ENCODE measurements around the gene TRIM62. TPM values are rescaled to one million over a fixed set of nuclear protein-coding genes. Genes with fewer than 3 reads are reported as not detected.

The TRIM62 gene
- total RNA-seq, 4 donors from 2014 or later = 4.6 to 52.0 (median 5.8) TPM

GRCh38 chr1:33168556-33169289 is 13.1 kb downstream of the TRIM62 start:
- 82 to 92% methylated on average over 2 to 11 of the region's 11 CpGs for WGBS, 2 donors (ENCODE audit: low coverage in 1 of 2)
- Histone ChIP-seq H3K9me3 (no peaks in the 10 kb centered on the region), H3K4me1 (no peaks in the 10 kb centered on the region), H3K36me3 (no peaks in the 10 kb centered on the region), H3K27ac (no peak overlapping the region), H3K27me3 (no peaks in the 10 kb centered on the region), H3K4me3 (no peak overlapping the region)
- DNase-seq = no peak
- in situ Hi-C loops (cut with MboI; ENCODE audit: low pct_ligation_motif_present in 1 of 4, low pct_unique_long_range_greater_than_20kb in 1 of 4, low sequenced_read_pairs in 3 of 4) = no loop called here
- intact Hi-C loops (cut with DNase I; ENCODE audit: low total_unique reads) = no loop called here
- TF ChIP-seq CTCF (IDR thresholded peaks at IDR 0.05) = no peak
- TF ChIP-seq POLR2A (IDR thresholded peaks at IDR 0.05) = no peak
- no peak for TF ChIP-seq POLR2AphosphoS5 (IDR thresholded peaks at IDR 0.05)
- TF ChIP-seq EP300 (IDR thresholded peaks at IDR 0.05; ENCODE audit: low read depth) = no peak

- Histone ChIP-seq H3K27me3 (no peaks in the 10 kb centered on the region), H3K9me3 (no peaks in the 10 kb centered on the region), H3K4me3 (no peak overlapping the region), H3K27ac (no peak overlapping the region), H3K4me1 (no peaks in the 10 kb centered on the region), H3K36me3 (no peaks in the 10 kb centered on the region)
- no peak for DNase-seq
- in situ Hi-C loops (cut with MboI; ENCODE audit: low pct_ligation_motif_present in 1 of 4, low pct_unique_long_range_greater_than_20kb in 1 of 4, low sequenced_read_pairs in 3 of 4) = no loop called here
- intact Hi-C loops (cut with DNase I; ENCODE audit: low total_unique reads) = no loop called here
- no peak for TF ChIP-seq POLR2A (IDR thresholded peaks at IDR 0.05)
- TF ChIP-seq CTCF (IDR thresholded peaks at IDR 0.05) = no peak
- no peak for TF ChIP-seq POLR2AphosphoS5 (IDR thresholded peaks at IDR 0.05)
- TF ChIP-seq EP300 (IDR thresholded peaks at IDR 0.05; ENCODE audit: low read depth) = no peak
- 91 to 93% methylated on average over 3 to 4 of the region's 4 CpGs for WGBS, 2 donors (ENCODE audit: low coverage in 1 of 2)
These were observed 14.0 kb downstream of the TRIM62 start for GRCh38 chr1:33167650-33168447.

GRCh38 chr1:33165809-33166208 is 16.0 kb downstream of the TRIM62 start:
- in situ Hi-C loops (cut with MboI; ENCODE audit: low pct_ligation_motif_present in 1 of 4, low pct_unique_long_range_greater_than_20kb in 1 of 4, low sequenced_read_pairs in 3 of 4) = no loop called here
- no peak for DNase-seq
- Histone ChIP-seq H3K36me3 (no peaks in the 10 kb centered on the region), H3K27me3 (no peaks in the 10 kb centered on the region), H3K27ac (no peak overlapping the region), H3K4me1 (peaks cover 0 to 8% (median 0%) of the 10 kb centered on the region in 4 donors), H3K9me3 (no peaks in the 10 kb centered on the region), H3K4me3 (no peak overlapping the region)
- no peak for TF ChIP-seq POLR2AphosphoS5 (IDR thresholded peaks at IDR 0.05)
- no peak for TF ChIP-seq CTCF (IDR thresholded peaks at IDR 0.05)
- TF ChIP-seq EP300 (IDR thresholded peaks at IDR 0.05; ENCODE audit: low read depth) = no peak
- no peak for TF ChIP-seq POLR2A (IDR thresholded peaks at IDR 0.05)
- 85 to 100% methylated on average over 2 to 6 of the region's 6 CpGs for WGBS, 2 donors (ENCODE audit: low coverage in 1 of 2)
- intact Hi-C loops (cut with DNase I; ENCODE audit: low total_unique reads) = no loop called here

DNA sequence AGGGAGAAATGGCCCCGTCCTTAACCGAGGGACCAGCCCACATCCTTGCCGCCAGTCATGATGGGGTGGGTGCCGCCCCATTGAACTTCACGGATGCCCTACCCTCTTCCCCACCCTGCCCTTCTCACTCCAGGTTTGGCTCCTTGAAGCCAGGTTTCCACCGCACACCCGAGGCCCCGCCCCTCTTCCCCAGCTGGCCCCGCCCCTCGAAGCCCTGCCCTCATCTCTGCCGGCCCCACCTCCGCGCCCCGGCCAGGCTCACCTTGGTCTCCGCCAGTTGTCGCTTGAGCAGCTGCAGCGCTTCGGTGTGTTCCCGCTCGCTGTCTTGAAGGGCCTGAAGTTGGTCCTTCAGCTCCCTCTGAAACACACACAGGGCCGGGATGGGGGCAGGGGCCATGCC is 16.6 kb downstream of the TRIM62 start:
- TF ChIP-seq CTCF (IDR thresholded peaks at IDR 0.05) (no peak), POLR2A (IDR thresholded peaks at IDR 0.05) (no peak), POLR2AphosphoS5 (IDR thresholded peaks at IDR 0.05) (no peak), EP300 (IDR thresholded peaks at IDR 0.05; ENCODE audit: low read depth) (no peak)
- H3K4me1 ChIP-seq = peaks cover 0 to 8% (median 0%) of the 10 kb centered on the region in 4 donors
- no peaks in the 10 kb centered on the region for H3K36me3 ChIP-seq
- no peak for DNase-seq
- no peaks in the 10 kb centered on the region for H3K9me3 ChIP-seq
- whole genome bisulfite sequencing, 2 donors (ENCODE audit: low coverage in 1 of 2) = 80 to 87% methylated on average over 9 to 11 of the region's 21 CpGs
- H3K27ac ChIP-seq = no peak overlapping the region
- intact Hi-C loops (cut with DNase I; ENCODE audit: low total_unique reads) = no loop called here
- in situ Hi-C loops (cut with MboI; ENCODE audit: low pct_ligation_motif_present in 1 of 4, low pct_unique_long_range_greater_than_20kb in 1 of 4, low sequenced_read_pairs in 3 of 4) = no loop called here
- no peaks in the 10 kb centered on the region for H3K27me3 ChIP-seq
- no peak overlapping the region for H3K4me3 ChIP-seq
